K562 (cell line): Measurements from ENCODE around the gene ISYNA1. TPM values are rescaled to one million over a fixed set of nuclear protein-coding genes. Genes with fewer than 3 reads are reported as not detected.

ENCODE experiments used
- ATAC-seq: fragments of 200-7000 bp; cut with Tn5 transposase; 3 replicates; pipeline ENCODE4 v1.9.1; 2020; ENCODE audit warnings: moderate library complexity
- BruUV-seq: library from RNA; stranded (reverse); fragments of 400-500 nt; replicated peaks from 2 replicates; lab custom pipeline; 2021; lab: Mats Ljungman, UMichigan
- CTCF ChIA-PET: fragments of 300-600 bp; formaldehyde crosslinking; extraction: SDS; loops from one replicate; lab custom pipeline; 2021; ENCODE audit warnings: low intra/inter-chr PET ratio; lab: Yijun Ruan, JAX
- POLR2A ChIA-PET: fragments of 300-600, 350-650 bp; sonication (Branson Sonifier 250); formaldehyde crosslinking; extraction: SDS; loops from one replicate; lab custom pipeline; 2021; ENCODE audit warnings: antibody characterized with exemption, inconsistent platforms; lab: Yijun Ruan, JAX
- DNase-seq, 4 experiments: peaks; one replicate each; pipeline versions ENCODE4 v3.0.0 to v3.0.0-alpha.2; 2011 to 2018; ENCODE audit warnings: low spot score in 3 of 4, mixed read lengths in 3 of 4; ENCODE audit errors: extremely low read depth in 1 of 4
- FAIRE-seq: peaks from 2 replicates; lab custom pipeline; 2011; peaks lifted over from hg19 to GRCh38; lab: Jason Lieb, UNC
- H2AFZ ChIP-seq: 2 replicates; pipeline ENCODE4 v1.6.0; 2011; ENCODE audit warnings: low read depth, low read length, control low read depth, inconsistent platforms
- H3K27ac ChIP-seq: fragments of 200-600 bp; 3 replicates; pipeline ENCODE4 v1.8.0; 2011; ENCODE audit warnings: low read depth, mild to moderate bottlenecking, control low read depth, inconsistent platforms, low read length, moderate library complexity, mixed read lengths; ENCODE audit errors: extremely low read depth
- H3K27me3 ChIP-seq, 2 experiments: fragments of 300-600 bp in 1 of 2; 2 replicates in 1 of 2; 3 replicates in 1 of 2; pipeline versions ENCODE4 v1.6.0 to v1.8.0; 2011; ENCODE audit warnings: inconsistent platforms in 2 of 2, low read length in 2 of 2, mild to moderate bottlenecking in 1 of 2, mixed read lengths in 1 of 2, moderate library complexity in 1 of 2; ENCODE audit not compliant: control insufficient read depth in 2 of 2, insufficient read depth in 2 of 2
- H3K36me3 ChIP-seq: fragments of 300-600 bp; 3 replicates; pipeline ENCODE4 v1.8.0; 2011; ENCODE audit warnings: mild to moderate bottlenecking, low read length, inconsistent platforms; ENCODE audit not compliant: control insufficient read depth, insufficient read depth
- H3K4me1 ChIP-seq, 2 experiments: fragments of 200-600 bp in 1 of 2; replicated peaks in 1 of 2; 2 replicates in 1 of 2; 3 replicates in 1 of 2; pipeline versions ENCODE4 v1.5.1 to v1.8.0; 2011; ENCODE audit warnings: inconsistent platforms in 2 of 2, low read length in 2 of 2, mild to moderate bottlenecking in 1 of 2, mixed read lengths in 1 of 2, moderate library complexity in 1 of 2; ENCODE audit not compliant: control insufficient read depth in 2 of 2, insufficient read depth in 2 of 2
- H3K4me2 ChIP-seq: 2 replicates; pipeline ENCODE4 v1.6.1; 2011; ENCODE audit warnings: low read length, control low read depth, inconsistent platforms, mixed read lengths; ENCODE audit not compliant: insufficient read depth
- H3K4me3 ChIP-seq: fragments of 200-600 bp; sonication (generic), shearing (Covaris generic); 2 replicates; pipeline ENCODE4 v1.5.1; 2016; ENCODE audit warnings: control low read depth, inconsistent platforms
- H3K79me2 ChIP-seq: fragments of 200-600 bp; 3 replicates; pipeline ENCODE4 v1.8.0; 2011; ENCODE audit warnings: low read length, inconsistent platforms; ENCODE audit not compliant: control insufficient read depth, insufficient read depth
- H3K9ac ChIP-seq, 2 experiments: 2 replicates each; pipeline versions ENCODE4 v1.6.0 to v1.6.1; 2011; ENCODE audit warnings: low read depth in 2 of 2, low read length in 2 of 2, control low read depth in 1 of 2, inconsistent platforms in 1 of 2, mild to moderate bottlenecking in 1 of 2, mixed read lengths in 1 of 2; ENCODE audit not compliant: insufficient read depth in 1 of 2
- H3K9me1 ChIP-seq: one replicate; pipeline ENCODE4 v1.6.0; 2011; ENCODE audit warnings: inconsistent platforms, mild to moderate bottlenecking, low read length, moderate library complexity; ENCODE audit not compliant: control insufficient read depth, insufficient read depth
- H3K9me3 ChIP-seq: replicated peaks from 2 replicates; pipeline ENCODE4 v1.5.1; 2011; ENCODE audit warnings: low read depth, low read length, inconsistent platforms; ENCODE audit not compliant: control insufficient read depth, insufficient read depth
- H4K20me1 ChIP-seq: replicated peaks from 2 replicates; pipeline ENCODE4 v1.6.1; 2011; ENCODE audit warnings: low read length, inconsistent platforms, mixed read lengths; ENCODE audit not compliant: control insufficient read depth, insufficient read depth
- CTCF ChIP-seq, 3 experiments: IDR thresholded peaks in 2 of 3; conservative IDR thresholded peaks in 1 of 3; 2 replicates each; pipeline ENCODE4 v1.5.1; 2011 to 2012; ENCODE audit warnings: low read length in 3 of 3, mild to moderate bottlenecking in 3 of 3, control low read depth in 2 of 3, improper control_type of control experiment in 1 of 3, inconsistent platforms in 1 of 3, low read depth in 1 of 3, mixed read lengths in 1 of 3, moderate library complexity in 1 of 3; ENCODE audit not compliant: insufficient read depth in 2 of 3
- FOXK1 ChIP-seq: sonication (generic); formaldehyde crosslinking; IDR thresholded peaks from 2 replicates; pipeline ENCODE4 v1.8.0; 2022; ENCODE audit warnings: missing genetic modification reagents, mild to moderate bottlenecking, borderline replicate concordance
- IRF2 ChIP-seq: sonication (generic); formaldehyde crosslinking; IDR thresholded peaks from 2 replicates; pipeline ENCODE4 v1.8.1; 2022; ENCODE audit warnings: mild to moderate bottlenecking, missing genetic modification reagents
- KLF1 ChIP-seq: fragments of 450-650 bp; IDR thresholded peaks from 2 replicates; pipeline ENCODE4 v1.6.1; 2016; ENCODE audit warnings: missing genetic modification characterization, missing compliant biosample characterization
- MAFG ChIP-seq: fragments of 450-650 bp; conservative IDR thresholded peaks from 2 replicates; pipeline ENCODE4 v1.6.1; 2016; ENCODE audit warnings: missing genetic modification characterization, missing compliant biosample characterization
- MIER1 ChIP-seq: fragments of 450-650 bp; IDR thresholded peaks from 2 replicates; pipeline ENCODE4 v1.6.1; 2016; ENCODE audit warnings: antibody characterized with exemption, mild to moderate bottlenecking, low read depth
- MITF ChIP-seq: IDR thresholded peaks from 2 replicates; pipeline ENCODE4 v1.6.1; 2014; ENCODE audit warnings: antibody characterized with exemption
- MTA1 ChIP-seq: fragments of 450-650 bp; IDR thresholded peaks from 2 replicates; pipeline ENCODE4 v1.6.1; 2017; ENCODE audit warnings: borderline replicate concordance
- NR2C2 ChIP-seq, 2 experiments: fragments of 200-800 bp in 1 of 2; sonication (Bioruptor generic) in 1 of 2; sonication (generic) in 1 of 2; formaldehyde crosslinking in 1 of 2; IDR thresholded peaks; 2 replicates each; pipeline versions ENCODE4 v1.6.1 to v1.8.0; 2016 to 2022; ENCODE audit warnings: mild to moderate bottlenecking in 1 of 2, missing compliant biosample characterization in 1 of 2, missing genetic modification characterization in 1 of 2, missing genetic modification reagents in 1 of 2
- POLR2H ChIP-seq: IDR thresholded peaks from 2 replicates; pipeline ENCODE4 v1.6.1; 2016; ENCODE audit warnings: missing genetic modification characterization, low read depth, mild to moderate bottlenecking, control low read depth, missing compliant biosample characterization, moderate library complexity
- RFX5 ChIP-seq: IDR thresholded peaks from 2 replicates; pipeline ENCODE4 v1.6.1; 2011; ENCODE audit warnings: low read depth, mild to moderate bottlenecking, improper control_type of control experiment, low read length
- ZBTB5 ChIP-seq: fragments of 450-650 bp; IDR thresholded peaks from 2 replicates; pipeline ENCODE4 v1.6.1; 2017; ENCODE audit warnings: antibody characterized with exemption
- ZBTB8A ChIP-seq: fragments of 450-650 bp; IDR thresholded peaks from 2 replicates; pipeline ENCODE4 v1.6.1; 2018; ENCODE audit warnings: mild to moderate bottlenecking, moderate library complexity; ENCODE audit not compliant: partially characterized antibody
- ZNF354B ChIP-seq: fragments of 250-450 bp; sonication (Bioruptor Pico); IDR thresholded peaks from 2 replicates; pipeline ENCODE4 v1.4.0; 2020
- ZNF431 ChIP-seq: sonication (generic); formaldehyde crosslinking; IDR thresholded peaks from 2 replicates; pipeline ENCODE4 v1.8.0; 2022; ENCODE audit warnings: mild to moderate bottlenecking, missing genetic modification reagents
- WGBS: fragments of 100-300 bp; shearing (Covaris generic); methylation state at CpG from one replicate; pipeline ENCODE4 v1.1.6; 2016; ENCODE audit warnings: low coverage, mixed read lengths; ENCODE audit not compliant: insufficient coverage; ENCODE audit errors: missing lambda C conversion rate; 5-methylcytosine and 5-hydroxymethylcytosine counted together
- in situ Hi-C: fragments of 300-500 bp; cut with MboI; formaldehyde crosslinking; loops from 4 replicates; pipeline ENCODE4 v1.15.0; 2018; ENCODE audit warnings: inconsistent platforms, mixed read lengths
- intact Hi-C: fragments of 100-400 bp; cut with micrococcal nuclease; formaldehyde crosslinking; loops from 2 replicates; pipeline ENCODE4 v1.14.2; 2022
- polyA plus RNA-seq, 8 experiments: library from polyadenylated mRNA; depleted of rRNA in 4 of 8; stranded (reverse) in 5 of 8; unstranded in 3 of 8; fragments of >200 nt; fragmentation: Nextera tagmentation in 2 of 8; fragmentation: Illumina TruSeq in 1 of 8; extraction: Ambion mirVana in 2 of 8; extraction: Trizol in 1 of 8; gene quantifications; 2 replicates each; pipeline versions ENCODE4 v1.2.1 to v1.2.3, GENCODE V29; 2011 to 2014; ENCODE audit warnings: inconsistent platforms in 1 of 8, missing spikeins in 1 of 8
- total RNA-seq, 7 experiments: library from RNA; depleted of rRNA in 6 of 7; stranded (reverse); fragments of >200 nt in 6 of 7; fragmentation: Illumina TruSeq in 2 of 7; extraction: Trizol in 2 of 7; gene quantifications; 2 replicates each; pipeline versions ENCODE4 v1.2.1 to v1.2.3, GENCODE V29; 2011 to 2021; ENCODE audit warnings: low replicate concordance in 1 of 7

Gene ISYNA1
- total and polyA plus RNA-seq, 9 of the 15 experiments (the other 6 are each of a cell fraction or from before 2014, with no cell fraction given) = 21.8 to 460 (median 93.2) TPM

- no peak for TF ChIP-seq NR2C2 (CRISPR knock-in tag; IDR thresholded peaks at IDR 0.05)
- TF ChIP-seq NR2C2 (tag; IDR thresholded peaks at IDR 0.05) = no peak
- no peak for TF ChIP-seq KLF1 (tag)
- TF ChIP-seq IRF2 (CRISPR knock-in tag) = no peak
- no peak for TF ChIP-seq MITF
Observed at GRCh38 chr19:18473706-18474087, 35.8 kb upstream of the ISYNA1 start (continued).

- Histone ChIP-seq H3K4me2 (no peak overlapping the region), H3K79me2 (peaks cover 61% of the 10 kb centered on the region), H3K36me3 (peaks cover 27% of the 10 kb centered on the region; the same call in 2 of the 3 replicates), H3K9me3 (no peaks in the 10 kb centered on the region), H3K4me3 (no peak overlapping the region), H3K9ac (peak overlapping the region in 1 of 2 experiments; percentile 72; a peak in 2 of 4 replicates), H3K4me1 (peaks cover 11 to 54% of the 10 kb centered on the region in 2 experiments; a peak in 4 of 5 replicates), H3K27me3 (no peaks in the 10 kb centered on the region), H3K9me1 (peaks cover 19% of the 10 kb centered on the region), H3K27ac (no peak overlapping the region), H2AFZ (no peak overlapping the region), H4K20me1 (peaks cover 43% of the 10 kb centered on the region)
- ChIA-PET POLR2A (interaction anchor here (0.6 to 0.7 kb wide), 2 partner anchors 97 to 237 kb away, joined by 3 read pairs; no protein-coding TSS in a partner anchor), CTCF (no interaction called here)
- no peak for DNase-seq
- in situ Hi-C loops = no loop called here
- BruUV-seq = no TSS peak
- no peak for FAIRE-seq
- 76% methylated on average over 7 of the region's 8 CpGs for WGBS
- intact Hi-C loops = no loop called here
- no peak for ATAC-seq
- no peak for TF ChIP-seq ZBTB8A
- TF ChIP-seq MTA1 = no peak
- TF ChIP-seq CTCF (IDR thresholded peaks at IDR 0.05 in 2 of 3, conservative IDR thresholded peaks at IDR 0.05 in 1 of 3; ENCODE audit: insufficient read depth in 2 of 3, low read depth in 1 of 3, low read length in 3 of 3) = no peak
- TF ChIP-seq ZBTB5 = no peak
- no peak for TF ChIP-seq ZNF354B
- no peak for TF ChIP-seq FOXK1
- no peak for TF ChIP-seq ZNF431 (CRISPR knock-in tag)
- TF ChIP-seq RFX5 = no peak
- TF ChIP-seq KLF1 (tag) = no peak
- no peak for TF ChIP-seq MAFG
- TF ChIP-seq POLR2H (tag) = no peak
- TF ChIP-seq MIER1 = no peak
Observed at GRCh38 chr19:18473003-18473705, 35.2 kb upstream of the ISYNA1 start.
